Spleen (tissue), 13 donors: ENCODE data around the gene CFAP20DC. TPM values are rescaled to one million over a fixed set of nuclear protein-coding genes. Genes with fewer than 3 reads are reported as not detected.
A peak's percentile ranks its signal among the peaks of the same experiment; 100 is the strongest.
"Not testable (repeated sequence)": the region's sequence is repeated elsewhere in the genome, so short reads cannot be mapped to it uniquely, and the experiment has no call there.

Experiments
- DNase-seq: peaks from one replicate; pipeline ENCODE4 v3.0.0-alpha.2; 2020
- H3K27ac ChIP-seq, 8 donors: fragments of 200-600 bp; sonication (generic) in 7 of 8; 1 replicate in 4 of 8; 2 replicates in 4 of 8; pipeline versions ENCODE4 v1.5.0 to v1.8.0; 2016 to 2021; ENCODE audit warnings: inconsistent platforms in 4 of 8, mild to moderate bottlenecking in 4 of 8, moderate library complexity in 1 of 8
- H3K27me3 ChIP-seq, 7 donors: fragments of 200-600 bp; sonication (generic) in 6 of 7; replicated peaks in 1 of 7; 1 replicate in 4 of 7; 2 replicates in 3 of 7; pipeline versions ENCODE4 v1.5.0 to v1.8.0; 2016 to 2021; ENCODE audit warnings: inconsistent platforms in 3 of 7, mild to moderate bottlenecking in 1 of 7
- H3K36me3 ChIP-seq, 6 donors: fragments of 200-600 bp; sonication (generic) in 5 of 6; 1 replicate in 4 of 6; 2 replicates in 2 of 6; pipeline versions ENCODE4 v1.5.0 to v1.8.0; 2016 to 2021; ENCODE audit warnings: inconsistent platforms in 2 of 6
- H3K4me1 ChIP-seq, 6 donors: fragments of 200-600 bp; sonication (generic) in 5 of 6; 1 replicate in 3 of 6; 2 replicates in 3 of 6; pipeline versions ENCODE4 v1.5.0 to v1.8.0; 2016 to 2021; ENCODE audit warnings: inconsistent platforms in 3 of 6
- H3K4me3 ChIP-seq, 8 donors: fragments of 200-600 bp; sonication (generic) in 7 of 8; 1 replicate in 4 of 8; 2 replicates in 4 of 8; pipeline versions ENCODE4 v1.5.0 to v1.8.0; 2016 to 2021; ENCODE audit warnings: inconsistent platforms in 4 of 8, mild to moderate bottlenecking in 4 of 8, moderate library complexity in 2 of 8
- H3K9me3 ChIP-seq, 8 donors: fragments of 200-600 bp; sonication (generic) in 7 of 8; 1 replicate in 4 of 8; 2 replicates in 4 of 8; pipeline versions ENCODE4 v1.5.0 to v1.8.0; 2016 to 2021; ENCODE audit warnings: inconsistent platforms in 4 of 8
- CTCF ChIP-seq, 11 experiments: fragments of 200-600 bp in 7 of 11; fragments of 450-650 bp in 4 of 11; sonication (generic) in 4 of 11; IDR thresholded peaks in 8 of 11; conservative IDR thresholded peaks in 3 of 11; 1 replicate in 7 of 11; 2 replicates in 4 of 11; pipeline versions ENCODE4 v1.4.0 to v1.8.0; 2016 to 2021; ENCODE audit warnings: antibody characterized with exemption in 11 of 11, inconsistent platforms in 4 of 11, mild to moderate bottlenecking in 1 of 11
- POLR2A ChIP-seq, 3 donors: fragments of 450-650 bp; IDR thresholded peaks; one replicate each; pipeline ENCODE4 v1.5.1; 2017; ENCODE audit warnings: antibody characterized with exemption in 3 of 3, mild to moderate bottlenecking in 1 of 3
- POLR2AphosphoS5 ChIP-seq, 3 donors: sonication (generic); formaldehyde crosslinking; IDR thresholded peaks; one replicate each; pipeline ENCODE4 v1.5.1; 2017; ENCODE audit warnings: antibody characterized with exemption in 3 of 3
- WGBS, 5 donors: extraction: QIAGEN DNeasy Blood & Tissue Kit in 3 of 5; methylation state at CpG; one replicate each; pipeline versions ENCODE4 v1.1.5 to v1.1.7; 2013 to 2018; 5-methylcytosine and 5-hydroxymethylcytosine counted together
- intact Hi-C: fragments of 100-400 bp; cut with DNase I; formaldehyde crosslinking; loops from one replicate; pipeline ENCODE4 v1.15.0; 2023; ENCODE audit warnings: low total_unique reads
- long read RNA-seq, 2 donors: transcript quantifications; one replicate each; lab custom pipeline, GENCODE V29; 2026
- polyA plus RNA-seq, 3 donors: library from polyadenylated mRNA; stranded (reverse); fragments of 200-250 nt; gene quantifications; one replicate each; pipeline ENCODE4 v1.2.1, GENCODE V29; 2013
- total RNA-seq, 7 donors: library from RNA; depleted of rRNA in 3 of 7; stranded (reverse); fragments of >200 nt in 3 of 7; fragmentation: NEBNext Ultra II Directional in 4 of 7; extraction: Animal tissue kit (Norgen Biotek cat#: 25700) in 4 of 7; gene quantifications; one replicate each; pipeline versions ENCODE4 v1.1.0 to v1.2.1, GENCODE V29; 2016 to 2021
- donor health status: healthy with polysubstance abuse.
- donor health status: DM: no; HTN: no; CAD: no; lungs with moderate emphysema.
- donor health status: DM: no; HTN: no; CAD: no.
- donor health status: Bipolar disorder and iron deficiency.
- donor health status: healthy.
- donor health status: DM: no; HTN: no; CAD: no.
- donor health status: DM: yes; HTN: yes; CAD: no.

CFAP20DC gene
- total RNA-seq (1 to 10 TPM in 1 of 7 donors, under 1 TPM in 6; 0.20 to 1.2 (median 0.77) TPM), polyA plus RNA-seq (under 1 TPM; 0.20 to 0.62 (median 0.29) TPM)
- long read RNA-seq, donor 1 = 0 reads
- long read RNA-seq, donor 2 = 0 reads

DNA sequence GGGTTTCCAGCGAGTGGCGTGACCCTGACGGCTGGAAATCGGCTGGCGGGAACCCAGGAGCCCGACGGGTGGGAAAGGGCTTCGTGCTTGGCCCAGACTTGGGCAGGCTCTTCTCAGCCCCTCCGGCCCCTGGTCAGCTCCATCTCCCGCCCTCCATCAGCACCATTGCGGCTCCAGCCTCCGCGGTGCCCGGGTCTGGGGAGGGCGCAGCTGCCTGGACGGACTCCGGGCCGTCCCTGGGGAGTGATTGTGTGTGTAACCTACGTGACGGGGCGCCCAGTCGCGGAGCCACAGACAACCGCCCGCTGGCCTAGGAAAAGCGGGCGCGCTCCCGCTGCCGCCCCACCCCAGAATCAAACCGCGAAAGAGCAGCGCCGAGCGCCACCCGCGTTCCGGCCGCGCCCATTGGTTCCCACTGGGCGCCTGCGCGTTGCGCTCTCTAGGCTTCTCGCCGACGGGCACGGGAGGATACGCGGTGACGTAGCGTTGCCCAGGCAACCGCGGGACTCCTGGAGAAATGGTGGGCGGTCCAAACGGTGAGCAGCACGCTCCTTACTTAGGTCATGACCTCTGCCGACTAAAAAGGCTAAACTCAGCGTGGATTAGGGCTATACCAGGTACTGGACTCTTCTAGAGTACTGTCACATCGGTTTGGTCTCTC, at the start of gene CFAP20DC:
CFAP20DC (minus strand) TSS at position 355 of the 661 bp plus-strand sequence. CDS start 394 bp downstream, outside the sequence.
- 2 to 24% (median 4%) methylated on average over 10 to 60 of the region's 60 CpGs for WGBS, 5 donors
- peak within 1 kb of the TSS; percentile 36 to 82 (median 60) for H3K4me3 ChIP-seq
- peak; percentile 94 for DNase-seq
- TF ChIP-seq POLR2AphosphoS5 (IDR thresholded peaks at IDR 0.05) (peak; percentile 81 to 85 (median 84)), POLR2A (IDR thresholded peaks at IDR 0.05) (peak in 1 of 3 donors; percentile 5), CTCF (IDR thresholded peaks at IDR 0.05 in 8 of 11, conservative IDR thresholded peaks at IDR 0.05 in 3 of 11) (no peak)
- no peaks in the 10 kb centered on the region for H3K36me3 ChIP-seq
- peak within 1 kb of the TSS in 5 of 8 donors; percentile 42 to 73 (median 45) for H3K27ac ChIP-seq
- intact Hi-C loops = no loop called here
- H3K9me3 ChIP-seq = no peaks in the 10 kb centered on the region
- no peaks in the 10 kb centered on the region for H3K27me3 ChIP-seq
- peaks cover 0 to 17% (median 8%) of the 10 kb centered on the region in 6 donors for H3K4me1 ChIP-seq

DNA sequence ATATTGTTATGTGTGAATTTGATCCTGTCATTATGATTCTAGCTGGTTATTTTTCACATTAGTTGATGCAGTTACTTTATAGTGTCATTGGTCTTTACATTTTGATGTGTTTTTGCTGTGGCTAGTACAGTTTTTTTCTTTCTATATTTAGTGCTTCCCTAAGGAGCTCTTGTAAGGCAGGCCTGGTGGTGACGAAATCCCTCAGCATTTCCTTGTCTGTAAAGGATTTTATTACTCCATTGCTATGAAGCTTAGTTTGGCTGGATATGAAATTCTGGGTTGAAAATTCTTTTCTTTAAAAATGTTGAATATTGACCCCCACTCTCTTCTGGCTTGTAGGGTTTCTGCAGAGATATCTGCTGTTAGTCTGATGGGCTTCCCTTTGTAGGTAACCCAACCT, 48.7 kb upstream of the CFAP20DC start:
- H3K27ac ChIP-seq, H3K4me3 ChIP-seq, intact Hi-C loops, DNase-seq, H3K4me1 ChIP-seq, H3K36me3 ChIP-seq: not testable (repeated sequence)
- Histone ChIP-seq H3K9me3 (peaks cover 0 to 16% (median 3%) of the 10 kb centered on the region in 8 donors), H3K27me3 (peaks cover 0 to 14% (median 0%) of the 10 kb centered on the region in 7 donors)
- WGBS, 5 donors = 56 to 85% (median 70%) methylated on average over 1 of the region's 1 CpG

GRCh38 chr3:59094446-59094845, 44.6 kb upstream of the CFAP20DC start:
- no peak for TF ChIP-seq POLR2AphosphoS5 (IDR thresholded peaks at IDR 0.05)
- no peak for TF ChIP-seq CTCF (IDR thresholded peaks at IDR 0.05 in 8 of 11, conservative IDR thresholded peaks at IDR 0.05 in 3 of 11)
- TF ChIP-seq POLR2A (IDR thresholded peaks at IDR 0.05) = no peak
- 88 to 92% (median 91%) methylated on average over 3 of the region's 3 CpGs for WGBS, 5 donors
- Histone ChIP-seq H3K27ac (no peak overlapping the region), H3K27me3 (no peaks in the 10 kb centered on the region), H3K36me3 (no peaks in the 10 kb centered on the region), H3K9me3 (peaks cover 0 to 16% (median 3%) of the 10 kb centered on the region in 8 donors), H3K4me3 (no peak overlapping the region), H3K4me1 (no peaks in the 10 kb centered on the region)
- DNase-seq = no peak
- intact Hi-C loops = no loop called here

- H3K27me3 ChIP-seq = no peaks in the 10 kb centered on the region
- 68 to 85% (median 77%) methylated on average over 1 of the region's 1 CpG for WGBS, 5 donors
- no peak for DNase-seq
- H3K36me3 ChIP-seq = no peaks in the 10 kb centered on the region
- H3K9me3 ChIP-seq = peaks cover 0 to 16% (median 3%) of the 10 kb centered on the region in 8 donors
- H3K4me3 ChIP-seq = no peak overlapping the region
- intact Hi-C loops = no loop called here
- H3K27ac ChIP-seq = no peak overlapping the region
- no peaks in the 10 kb centered on the region for H3K4me1 ChIP-seq
- no peak for TF ChIP-seq CTCF (IDR thresholded peaks at IDR 0.05 in 8 of 11, conservative IDR thresholded peaks at IDR 0.05 in 3 of 11)
- TF ChIP-seq POLR2AphosphoS5 (IDR thresholded peaks at IDR 0.05) = no peak
- no peak for TF ChIP-seq POLR2A (IDR thresholded peaks at IDR 0.05)
These were observed 43.7 kb upstream of the CFAP20DC start for GRCh38 chr3:59093521-59093920.
